ENCODE results near the gene CCDC51.

GRCh38 chr3:48435223-48435595, 4.7 kb downstream of the CCDC51 start:
- TF ChIP-seq CTCF (IDR thresholded peaks at IDR 0.05) (no peak), ZFX (IDR thresholded peaks at IDR 0.05; ENCODE audit: borderline replicate concordance) (no peak)

Measured in 22Rv1 (cell line).